ENCODE results near the gene UTP14A.
A peak's percentile ranks its signal among the peaks of the same experiment; 100 is the strongest.
"Not testable (repeated sequence)": the region's sequence is repeated elsewhere in the genome, so short reads cannot be mapped to it uniquely, and the experiment has no call there.

Gene UTP14A, protein sequence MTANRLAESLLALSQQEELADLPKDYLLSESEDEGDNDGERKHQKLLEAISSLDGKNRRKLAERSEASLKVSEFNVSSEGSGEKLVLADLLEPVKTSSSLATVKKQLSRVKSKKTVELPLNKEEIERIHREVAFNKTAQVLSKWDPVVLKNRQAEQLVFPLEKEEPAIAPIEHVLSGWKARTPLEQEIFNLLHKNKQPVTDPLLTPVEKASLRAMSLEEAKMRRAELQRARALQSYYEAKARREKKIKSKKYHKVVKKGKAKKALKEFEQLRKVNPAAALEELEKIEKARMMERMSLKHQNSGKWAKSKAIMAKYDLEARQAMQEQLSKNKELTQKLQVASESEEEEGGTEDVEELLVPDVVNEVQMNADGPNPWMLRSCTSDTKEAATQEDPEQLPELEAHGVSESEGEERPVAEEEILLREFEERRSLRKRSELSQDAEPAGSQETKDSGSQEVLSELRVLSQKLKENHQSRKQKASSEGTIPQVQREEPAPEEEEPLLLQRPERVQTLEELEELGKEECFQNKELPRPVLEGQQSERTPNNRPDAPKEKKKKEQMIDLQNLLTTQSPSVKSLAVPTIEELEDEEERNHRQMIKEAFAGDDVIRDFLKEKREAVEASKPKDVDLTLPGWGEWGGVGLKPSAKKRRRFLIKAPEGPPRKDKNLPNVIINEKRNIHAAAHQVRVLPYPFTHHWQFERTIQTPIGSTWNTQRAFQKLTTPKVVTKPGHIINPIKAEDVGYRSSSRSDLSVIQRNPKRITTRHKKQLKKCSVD

DNA sequence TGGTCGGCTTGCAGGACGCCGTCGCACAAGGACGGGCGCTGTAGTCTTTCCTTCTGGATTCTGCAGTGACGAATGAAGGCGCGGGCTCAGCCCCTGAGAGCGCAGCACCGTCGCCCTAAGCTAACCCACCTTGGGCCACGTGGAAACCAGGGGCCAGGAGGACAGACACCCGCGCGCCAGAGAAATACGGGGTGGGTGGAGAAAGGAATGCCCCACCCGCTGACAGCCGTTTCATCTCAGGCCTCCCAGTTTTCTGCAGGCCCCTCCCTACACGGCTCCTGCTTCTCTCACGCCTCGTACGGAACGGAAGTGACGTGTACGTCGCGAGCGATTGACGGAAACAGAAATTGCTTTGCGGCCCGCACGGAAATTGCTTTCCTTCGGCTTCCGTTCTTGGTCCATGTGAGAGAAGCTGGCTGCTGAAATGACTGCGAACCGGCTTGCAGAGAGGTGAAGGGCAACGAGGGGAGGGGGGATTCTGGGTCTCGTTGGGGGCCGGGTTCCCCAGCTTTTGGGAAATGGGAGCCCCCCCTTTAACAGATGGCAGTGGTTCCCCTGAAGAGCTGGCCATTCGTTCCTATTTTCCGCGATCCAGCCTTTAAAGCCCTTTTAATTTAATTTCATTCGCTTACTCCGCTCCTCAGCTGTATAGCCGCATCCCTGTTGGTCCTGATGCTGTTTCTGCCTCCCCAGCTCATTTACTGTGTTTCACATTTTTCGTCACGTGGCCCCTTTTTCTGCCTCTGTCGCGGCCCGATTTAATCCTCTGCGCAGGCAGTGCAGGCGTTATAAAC, at the start of gene UTP14A:
TSS of gene UTP14A (plus strand) at position 378 of the 794 bp plus-strand sequence. CDS start at position 425, 47 bp downstream.
- peak; percentile 60 for DNase-seq (ENCODE audit: low read depth)

DNA sequence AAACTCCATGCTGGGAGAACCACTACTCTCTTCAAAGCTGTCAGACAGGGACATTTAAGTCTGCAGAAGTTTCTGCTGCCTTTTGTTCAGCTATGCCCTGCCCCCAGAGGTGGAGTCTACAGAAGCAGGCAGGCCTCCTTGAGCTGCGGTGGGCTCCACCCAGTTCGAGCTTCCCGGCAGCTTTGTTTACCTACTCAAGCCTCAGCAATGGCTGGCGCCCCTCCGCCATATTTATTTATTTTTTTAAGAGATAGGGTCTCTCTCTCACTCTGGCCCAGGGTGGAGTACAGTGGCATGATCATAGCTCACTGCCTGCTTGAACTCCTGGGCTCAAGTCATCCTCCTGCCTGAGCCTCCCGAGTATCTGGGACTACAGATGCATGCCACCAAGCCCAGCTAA, 46.8 kb upstream of the UTP14A start:
- DNase-seq (ENCODE audit: low read depth), result not testable (repeated sequence)

DNA sequence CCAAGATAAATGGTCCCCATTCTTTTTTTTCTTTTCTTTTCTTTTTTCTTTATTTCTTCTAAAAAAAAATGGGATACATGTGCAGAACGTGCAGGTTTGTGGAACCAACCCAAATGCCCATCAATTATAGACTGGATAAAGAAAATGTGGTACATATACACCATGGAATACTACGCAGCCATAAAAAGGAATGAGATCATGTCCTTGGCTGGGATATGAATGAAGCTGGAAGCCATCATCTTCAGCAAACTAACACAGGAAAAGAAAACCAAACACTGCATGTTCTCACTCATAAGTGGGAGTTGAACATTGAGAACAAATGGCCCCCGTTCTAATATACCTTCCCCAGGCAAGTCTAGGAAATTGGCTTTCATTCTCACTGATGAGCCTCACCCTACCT, 39.6 kb upstream of the UTP14A start:
- not testable (repeated sequence) for DNase-seq (ENCODE audit: low read depth)

DNA sequence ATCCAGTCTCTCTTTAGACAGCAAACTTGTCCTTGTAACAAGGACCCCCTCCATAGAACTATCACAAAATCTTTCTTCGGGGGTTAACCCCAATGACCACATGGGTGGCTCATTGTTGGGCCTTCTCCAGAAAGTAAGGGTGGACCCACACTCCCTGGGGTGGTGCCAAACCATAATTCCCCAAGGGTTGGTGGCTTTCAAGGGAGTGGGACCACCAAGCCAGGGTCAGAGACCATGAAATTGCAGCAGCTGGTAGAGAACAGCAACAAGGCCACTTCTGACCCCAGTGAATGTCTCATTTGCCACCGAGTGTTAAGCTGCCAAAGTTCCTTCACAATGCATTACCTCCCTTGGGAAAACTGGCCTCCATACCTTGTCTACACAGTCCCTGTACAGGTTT, 33.4 kb upstream of the UTP14A start:
- DNase-seq (ENCODE audit: low read depth), result no peak

DNA sequence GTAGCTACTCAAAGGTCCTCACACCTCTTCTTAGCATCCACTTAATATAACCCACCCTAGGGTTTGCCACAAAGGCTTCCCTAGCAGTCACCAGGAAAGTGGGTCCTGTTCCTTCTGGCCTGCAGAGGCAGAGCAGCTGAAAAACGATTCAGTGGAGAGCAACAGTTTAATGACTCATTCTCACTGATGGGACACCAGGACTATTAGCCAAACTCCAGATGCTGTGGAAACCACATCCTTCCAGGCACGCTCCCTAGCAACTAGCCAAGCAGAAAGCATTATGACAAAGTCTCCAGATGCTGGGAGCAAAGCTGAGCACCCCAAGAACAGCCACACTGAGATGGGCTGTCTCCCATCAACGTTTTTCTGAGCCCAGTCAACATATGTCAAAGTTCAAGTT, 30.3 kb upstream of the UTP14A start:
- DNase-seq (ENCODE audit: low read depth), result no peak

DNA sequence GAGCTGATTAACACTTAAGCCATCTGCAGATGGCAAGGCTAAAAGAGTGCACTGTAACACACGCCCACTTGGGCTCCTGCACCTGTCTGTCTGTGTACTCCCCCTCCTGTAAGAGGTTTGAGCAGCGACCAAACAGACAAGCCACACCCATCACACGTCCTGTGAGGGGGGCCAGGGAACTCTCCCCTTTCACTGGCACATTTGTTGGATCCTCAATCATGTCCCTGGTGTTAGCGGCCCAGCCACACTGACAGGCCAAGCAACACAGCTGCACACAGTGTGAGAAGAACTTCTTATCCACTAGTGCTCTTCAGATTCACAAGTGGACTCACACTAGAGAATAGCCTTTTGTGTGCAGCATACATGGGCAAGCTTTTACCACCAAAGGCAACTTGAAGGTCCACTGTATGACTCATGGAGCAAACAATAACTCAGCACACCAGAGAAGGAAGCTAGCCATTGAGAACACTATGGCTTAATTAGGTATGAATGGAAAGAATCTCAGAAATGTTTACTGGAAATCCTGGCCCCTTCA, 29.1 kb upstream of the UTP14A start:
- no peak for DNase-seq (ENCODE audit: low read depth)

DNA sequence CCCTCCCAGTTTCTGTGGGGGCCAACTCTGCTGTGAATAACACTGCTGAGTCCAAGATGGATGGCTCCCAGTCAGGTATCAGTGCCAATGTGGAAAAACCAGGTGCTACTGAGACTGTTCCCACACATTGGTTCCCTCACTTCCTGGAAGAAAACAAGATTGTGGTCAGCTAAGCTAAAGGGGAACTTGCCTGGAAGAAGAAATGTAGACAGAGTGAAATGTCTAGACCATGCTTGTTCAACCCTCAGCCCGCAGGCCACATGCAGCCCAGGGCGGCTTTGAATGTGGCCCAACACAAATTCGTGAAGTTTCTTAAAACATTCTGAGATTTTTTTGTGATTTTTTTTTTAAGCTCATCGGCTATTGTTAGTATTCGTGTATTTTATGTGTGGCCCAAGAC, 28.6 kb upstream of the UTP14A start:
- no peak for DNase-seq (ENCODE audit: low read depth)

DNA sequence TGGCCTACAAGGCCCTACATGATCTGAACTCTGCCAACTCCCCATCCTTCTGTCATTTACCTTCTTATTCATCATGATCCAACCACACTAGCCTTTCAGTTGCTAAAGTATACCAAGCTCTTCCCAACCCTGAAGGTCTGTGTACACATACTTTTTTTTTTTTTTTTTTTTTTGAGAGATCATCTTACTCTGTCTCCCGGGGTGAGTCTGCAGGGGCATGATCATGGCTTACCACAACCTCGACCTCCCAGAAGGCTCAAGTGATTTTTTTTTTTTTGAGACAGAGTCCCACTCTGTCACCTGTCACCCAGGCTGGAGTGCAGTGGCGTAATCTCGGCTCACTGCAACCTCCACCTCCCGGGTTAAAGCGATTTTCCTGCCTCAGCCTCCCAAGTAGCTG, 5.9 kb upstream of the UTP14A start:
- no peak for DNase-seq (ENCODE audit: low read depth)

DNA sequence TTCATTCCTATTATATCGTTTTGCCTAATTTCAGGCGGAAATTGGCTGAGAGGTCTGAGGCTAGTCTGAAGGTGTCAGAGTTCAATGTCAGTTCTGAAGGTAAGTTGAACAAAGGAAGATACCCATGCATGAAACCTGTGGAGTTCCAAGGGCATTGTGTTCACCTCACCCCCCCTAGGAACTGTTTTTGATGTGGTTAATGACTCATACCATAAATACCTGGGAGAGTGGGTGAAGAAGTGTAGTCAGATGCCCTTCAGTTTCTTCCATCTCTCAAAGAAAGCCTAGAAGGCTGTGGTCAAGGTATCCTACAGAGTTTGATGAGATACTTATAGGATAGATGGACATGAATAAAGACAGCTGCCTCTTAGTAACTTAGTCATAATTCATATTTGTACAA, 2.7 kb downstream of the UTP14A start:
- DNase-seq (ENCODE audit: low read depth), result no peak

DNA sequence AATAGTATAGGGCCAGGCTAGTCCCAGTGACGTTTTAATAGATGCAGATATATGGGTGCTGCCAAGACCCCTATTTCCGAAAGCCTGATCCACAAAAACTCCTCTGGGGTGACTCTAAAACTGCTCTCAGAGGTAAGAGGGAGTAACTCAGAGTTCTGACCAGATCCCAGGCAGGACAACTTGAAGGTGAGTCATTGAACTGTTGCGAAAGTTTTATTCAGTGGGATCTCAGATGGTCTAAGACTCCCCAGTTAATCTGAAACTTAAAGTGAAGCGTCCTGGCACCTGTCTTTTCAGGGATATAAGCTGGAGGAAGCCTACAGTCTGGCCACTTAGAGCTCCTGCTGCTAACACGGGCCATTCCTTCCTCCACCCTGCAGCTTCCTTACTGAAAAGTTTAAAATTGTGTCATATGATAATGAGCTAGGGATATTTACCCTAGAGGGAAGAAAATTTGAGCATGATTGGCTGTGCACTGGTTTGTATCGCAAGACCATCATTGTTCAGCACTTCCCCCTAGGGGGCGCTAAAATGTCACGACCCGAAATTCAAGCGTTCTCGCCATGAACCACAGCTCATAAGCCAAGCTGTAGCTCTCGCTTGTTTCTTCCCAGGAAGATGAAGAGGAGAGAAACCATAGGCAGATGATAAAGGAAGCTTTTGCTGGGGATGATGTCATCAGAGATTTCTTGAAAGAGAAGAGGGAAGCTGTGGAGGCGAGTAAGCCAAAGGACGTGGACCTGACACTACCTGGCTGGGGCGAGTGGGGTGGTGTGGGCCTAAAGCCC, 19.5 kb downstream of the UTP14A start:
- DNase-seq (ENCODE audit: low read depth), result peak; percentile 42

DNA sequence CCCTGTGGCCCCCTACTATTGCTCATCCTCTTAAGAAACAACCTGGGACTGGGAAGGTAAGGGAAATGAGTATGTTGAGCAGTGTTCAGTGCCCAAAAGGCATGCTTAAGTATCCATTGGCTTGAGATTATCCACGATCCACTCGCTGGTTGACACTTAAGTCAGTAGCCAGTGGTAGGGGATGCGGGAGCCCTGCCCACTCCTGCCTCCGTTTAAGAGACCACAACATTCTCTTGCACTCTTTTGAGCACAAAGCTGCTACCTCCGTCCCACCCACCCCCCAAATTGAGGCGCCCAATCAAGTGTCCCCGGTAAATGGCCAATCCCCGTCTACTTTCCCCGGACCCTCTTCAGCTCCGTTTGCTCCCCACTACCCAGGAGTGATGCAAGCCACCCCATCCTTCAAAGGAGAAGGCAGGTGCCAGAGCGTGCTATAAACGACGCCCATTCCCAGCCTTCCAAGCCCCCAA, 25.0 kb downstream of the UTP14A start:
- no peak for DNase-seq (ENCODE audit: low read depth)

DNA sequence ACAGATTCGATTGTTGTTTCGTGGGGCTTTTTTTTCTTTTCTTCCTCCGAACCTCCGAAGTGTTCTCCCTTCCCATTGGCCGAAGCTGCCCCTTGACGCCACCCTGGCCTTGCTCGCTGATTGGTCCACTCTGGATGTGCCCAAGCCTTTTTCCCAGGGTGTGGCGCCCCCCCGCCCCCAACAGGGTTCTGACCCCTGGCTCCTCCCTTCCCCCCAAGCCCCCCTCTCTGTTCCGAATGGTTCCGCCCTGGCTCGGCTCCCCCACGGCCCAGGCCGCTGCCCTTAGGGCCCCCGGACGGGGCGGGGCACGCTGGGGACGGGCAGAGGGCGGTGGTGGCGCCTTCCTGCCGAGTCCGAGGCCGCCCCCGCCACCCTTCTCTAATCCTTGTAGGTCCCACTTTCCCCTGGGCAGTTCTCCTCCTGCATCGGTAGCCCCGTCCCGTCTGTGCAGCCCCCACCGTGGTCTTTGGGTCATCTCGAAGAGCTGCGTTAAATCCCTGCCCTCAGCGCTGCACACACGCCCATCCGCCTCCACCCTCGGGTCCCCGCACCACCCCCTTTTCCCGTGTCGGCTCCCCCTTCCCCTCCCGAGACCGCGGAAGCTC, 25.5 kb downstream of the UTP14A start:
- peak; percentile 27 for DNase-seq (ENCODE audit: low read depth)

DNA sequence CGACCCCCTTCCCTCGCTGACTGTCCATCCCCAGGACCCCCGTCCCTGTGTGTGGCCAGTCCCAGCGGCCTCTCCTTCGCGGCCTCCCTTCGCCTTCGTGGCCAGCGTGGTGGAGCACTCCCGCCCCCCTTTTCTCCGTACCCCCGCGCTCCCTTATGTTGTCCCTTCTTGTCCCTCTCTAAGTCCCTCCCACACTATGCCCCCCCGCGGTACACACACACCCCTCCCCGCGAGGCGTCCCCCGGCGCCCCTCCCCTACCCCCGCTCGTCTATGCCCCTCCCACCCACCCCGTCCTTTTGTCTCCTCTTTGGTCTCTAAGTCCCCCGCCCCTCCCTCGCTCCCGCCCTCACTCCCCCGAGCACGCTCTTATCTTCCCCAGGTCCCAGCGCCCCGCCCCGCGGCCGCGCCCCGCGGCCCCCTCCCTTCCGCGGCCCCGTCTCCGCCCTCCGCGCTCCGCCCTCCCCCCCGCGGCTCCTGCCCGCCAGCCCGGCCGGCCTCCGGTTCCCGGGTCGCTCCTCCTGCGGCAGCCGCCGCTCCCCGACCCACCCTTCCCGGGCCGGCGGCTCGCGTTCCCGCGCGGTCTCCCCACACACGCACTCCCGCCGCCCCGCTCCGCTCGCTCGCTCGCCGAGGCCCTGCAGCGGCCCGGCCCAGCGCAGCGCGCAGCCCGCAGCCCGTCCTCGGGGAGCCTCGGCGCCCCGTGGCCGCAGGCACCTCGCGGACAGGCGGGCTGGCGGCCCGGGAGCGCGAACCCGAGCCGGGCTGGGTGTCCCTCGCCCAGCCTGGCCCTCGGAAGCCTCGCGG, 26.3 kb downstream of the UTP14A start:
- peak; percentile 63 for DNase-seq (ENCODE audit: low read depth)

DNA sequence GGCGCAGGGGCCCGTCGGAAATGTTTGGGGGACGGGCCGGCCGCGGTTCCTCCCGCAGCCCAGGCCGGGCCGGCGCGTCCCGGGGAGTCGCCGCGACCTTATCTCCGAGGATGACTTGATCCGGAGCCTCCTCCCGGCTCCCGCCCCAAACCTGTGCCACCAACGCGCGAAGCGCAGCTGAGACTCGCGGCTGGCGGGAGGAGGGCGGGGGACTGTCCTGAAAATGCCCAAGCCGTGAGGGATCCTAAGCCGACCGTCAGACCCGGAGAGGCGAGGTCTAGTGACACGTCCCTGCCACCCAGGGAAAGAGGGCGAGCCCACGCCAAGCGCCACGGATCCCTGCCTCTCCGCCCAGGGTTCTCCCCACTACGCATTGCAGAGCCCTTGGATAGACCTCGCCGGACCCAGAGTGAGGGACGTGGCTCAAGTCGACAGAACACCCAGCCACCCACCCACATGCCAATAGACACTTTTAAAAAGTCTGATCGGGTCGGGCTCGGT, 26.9 kb downstream of the UTP14A start:
- no peak for DNase-seq (ENCODE audit: low read depth)

DNA sequence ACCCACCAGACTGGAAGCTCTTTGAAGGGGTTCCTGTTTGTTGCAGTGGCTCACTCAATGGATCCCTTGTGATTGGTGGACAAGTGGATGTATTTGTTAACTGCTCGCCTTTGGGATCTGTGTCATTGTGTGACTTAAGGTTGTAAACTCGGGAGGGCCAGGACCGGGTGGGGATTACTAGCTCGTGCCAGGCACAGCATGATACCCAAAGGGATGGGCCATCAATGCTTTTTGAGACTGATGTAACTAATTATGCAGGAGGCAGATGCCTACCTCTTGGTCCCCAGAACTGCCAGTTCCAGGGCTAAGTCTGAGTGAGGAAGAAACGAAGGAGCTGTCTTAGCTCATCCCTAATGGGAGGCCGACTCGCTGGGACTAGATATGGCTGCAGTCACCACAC, 27.7 kb downstream of the UTP14A start:
- DNase-seq (ENCODE audit: low read depth), result no peak

DNA sequence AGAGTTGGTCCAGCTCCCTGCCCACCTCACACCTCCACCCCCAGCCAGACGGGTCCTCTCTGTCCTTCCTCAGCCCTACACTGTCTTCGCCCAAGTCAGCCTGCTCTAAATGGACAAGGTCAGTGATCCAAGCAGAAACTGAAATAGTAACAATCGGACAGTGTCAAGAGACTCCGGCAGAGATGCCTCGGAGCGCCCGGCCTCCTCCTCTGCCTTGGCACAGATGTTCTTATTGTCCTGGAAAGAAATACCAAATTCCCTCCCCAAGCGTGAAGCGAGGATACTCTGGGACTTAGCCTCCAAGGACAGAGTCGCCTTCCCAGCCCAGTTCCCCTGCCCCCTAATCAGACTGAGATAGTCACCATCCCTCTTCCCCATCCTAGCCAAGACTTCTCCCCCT, 28.5 kb downstream of the UTP14A start:
- no peak for DNase-seq (ENCODE audit: low read depth)

DNA sequence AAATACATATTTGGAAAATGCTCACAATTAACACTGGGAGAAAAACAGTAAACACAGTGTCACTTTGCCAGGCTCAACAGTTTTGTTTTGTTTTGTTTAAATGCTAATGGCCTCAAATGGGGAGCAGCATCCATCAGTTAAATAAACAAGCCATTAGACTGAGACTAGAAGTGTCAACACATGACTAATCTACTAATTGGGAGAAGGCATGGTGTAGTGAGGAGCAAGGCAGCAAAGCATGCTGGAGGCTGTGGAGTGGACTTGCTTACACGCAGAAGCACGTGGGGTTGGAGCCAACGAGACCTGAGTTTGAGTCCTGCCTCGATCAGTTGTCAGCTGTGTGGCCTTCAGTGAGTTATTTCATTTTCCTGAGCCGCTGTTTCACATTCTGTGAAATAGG, 29.0 kb downstream of the UTP14A start:
- no peak for DNase-seq (ENCODE audit: low read depth)

DNA sequence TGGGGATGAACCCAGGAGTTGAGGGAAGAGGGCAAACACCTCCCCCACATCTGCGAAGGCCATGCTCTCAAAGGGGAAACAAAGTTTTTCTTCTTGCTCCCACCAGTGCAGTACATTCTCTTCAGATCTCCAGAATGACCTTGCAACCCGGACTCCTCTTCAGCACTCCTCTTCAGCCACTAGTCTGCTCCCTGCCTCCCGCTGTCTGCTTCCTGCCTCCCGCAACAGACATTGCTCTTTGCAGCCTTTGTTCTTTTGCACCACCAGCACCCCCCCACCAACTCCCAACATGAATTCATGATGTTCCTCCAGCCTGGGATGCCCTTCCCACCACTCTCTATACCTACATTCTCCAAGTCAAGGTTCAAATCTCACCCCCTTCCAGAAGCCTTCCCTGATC, 32.1 kb downstream of the UTP14A start:
- DNase-seq (ENCODE audit: low read depth), result no peak

DNA sequence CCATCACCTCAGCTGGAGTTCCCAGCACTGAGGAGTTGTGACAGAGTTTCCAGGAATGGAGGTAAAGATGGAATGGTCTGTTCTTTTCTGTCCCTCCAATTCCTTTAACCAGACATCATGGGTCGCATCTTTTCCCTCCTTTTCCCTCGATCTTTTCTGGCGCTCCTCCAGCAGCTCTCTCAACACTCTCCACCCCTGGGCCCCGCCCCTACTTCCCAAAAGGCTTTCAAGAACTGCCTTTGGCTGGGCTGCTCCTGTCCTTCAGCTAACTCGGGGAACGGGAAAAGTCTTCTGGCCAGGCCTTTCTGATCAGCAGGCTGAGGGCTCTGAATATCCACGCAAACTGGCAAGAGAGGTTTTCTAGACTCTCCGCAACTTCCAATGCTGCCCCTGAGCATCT, 34.0 kb downstream of the UTP14A start:
- no peak for DNase-seq (ENCODE audit: low read depth)

DNA sequence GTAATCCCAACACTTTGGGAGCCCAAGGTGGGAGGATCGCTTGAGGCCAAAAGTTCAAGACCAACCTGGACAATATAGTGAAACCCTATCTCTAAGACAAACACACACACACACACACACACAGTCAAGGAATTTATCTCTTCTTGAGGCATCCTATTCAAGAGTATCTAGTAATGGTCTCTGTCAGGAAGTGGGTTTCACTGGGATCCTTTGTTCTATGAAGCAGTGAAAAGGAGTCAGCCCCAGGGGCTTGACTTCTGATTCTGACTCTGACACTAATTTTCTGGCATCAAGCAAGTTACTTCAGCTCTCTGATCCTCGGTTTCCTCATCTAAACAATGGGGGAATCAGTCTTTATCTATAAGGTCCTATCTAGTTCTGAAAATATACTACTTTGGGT, 34.8 kb downstream of the UTP14A start:
- no peak for DNase-seq (ENCODE audit: low read depth)
